ENCODE measurements around the gene MNAT1. TPM values are rescaled to one million over a fixed set of nuclear protein-coding genes. Genes with fewer than 3 reads are reported as not detected.

Gene MNAT1
- total and polyA plus RNA-seq, 2 experiments from 2014 or later, result 51.6 to 85.0 TPM

DNA sequence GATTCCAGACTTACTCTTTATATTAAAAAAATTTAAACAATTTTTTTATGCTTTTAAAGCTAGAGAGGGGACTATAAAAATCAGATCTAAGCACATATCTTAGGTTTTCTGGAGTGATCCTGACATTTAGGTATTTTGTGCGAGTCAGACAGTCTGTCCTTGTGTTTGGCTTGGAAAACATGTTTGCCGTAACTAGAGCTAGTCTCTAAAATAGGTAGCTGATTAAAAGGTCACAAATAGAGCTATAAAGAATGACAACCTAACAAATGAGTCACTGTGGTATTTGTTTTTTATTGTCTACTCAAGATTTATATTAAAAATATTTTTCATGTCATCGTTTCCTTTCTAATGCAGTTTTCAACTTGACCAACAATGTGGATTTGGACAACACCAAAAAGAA is 73.4 kb downstream of the MNAT1 start:
- no peaks in the 10 kb centered on the region for H3K9me3 Mint-ChIP-seq
- Histone ChIP-seq H4K20me1 (replicated peaks; ENCODE audit: insufficient read depth) (no peaks in the 10 kb centered on the region), H3K4me3 (no peak overlapping the region), H3K36me3 (ENCODE audit: insufficient read depth) (no peaks in the 10 kb centered on the region), H3K9me2 (ENCODE audit: insufficient read depth) (no peaks in the 10 kb centered on the region), H3K27ac (ENCODE audit: low read depth) (no peak overlapping the region), H3K27me3 (ENCODE audit: insufficient read depth) (no peaks in the 10 kb centered on the region), H3K4me1 (ENCODE audit: insufficient read depth) (no peaks in the 10 kb centered on the region; the same call in 1 of the 2 replicates), H3F3A (replicated peaks; ENCODE audit: low read depth) (no peaks in the 10 kb centered on the region), H3K79me2 (replicated peaks; ENCODE audit: insufficient read depth) (no peaks in the 10 kb centered on the region), H3K4me2 (no peak overlapping the region), H2AFZ (no peak overlapping the region)
- no peaks in the 10 kb centered on the region for H3K27me3 Mint-ChIP-seq (ENCODE audit: insufficient read depth, low read depth, poor library complexity)
- DNase-seq (ENCODE audit: low spot score) (no peak), ATAC-seq (no peak)
- H3K4me1 Mint-ChIP-seq, result peaks cover 4% of the 10 kb centered on the region; the same call in 2 of the 3 replicates
- H3K36me3 Mint-ChIP-seq (ENCODE audit: low read depth), result peaks cover 13% of the 10 kb centered on the region
- TF ChIP-seq ZNF331 (CRISPR knock-in tag; IDR thresholded peaks at IDR 0.05; ENCODE audit: low read depth) (no peak), JUNB (IDR thresholded peaks at IDR 0.05; ENCODE audit: unreplicated experiment) (no peak), POLR2AphosphoS5 (IDR thresholded peaks at IDR 0.05; ENCODE audit: low read depth) (no peak), EZH2 (IDR thresholded peaks at IDR 0.05; ENCODE audit: low read depth, unreplicated experiment) (no peak), NANOG (IDR thresholded peaks at IDR 0.05; ENCODE audit: borderline replicate concordance) (no peak), EZH2phosphoT487 (IDR thresholded peaks at IDR 0.05; ENCODE audit: unreplicated experiment) (no peak), CREB1 (CRISPR knock-in tag; IDR thresholded peaks at IDR 0.05; ENCODE audit: low read depth) (no peak), STAT1 (IDR thresholded peaks at IDR 0.05; ENCODE audit: unreplicated experiment) (no peak)
- TF ChIP-seq, protein P1, sequence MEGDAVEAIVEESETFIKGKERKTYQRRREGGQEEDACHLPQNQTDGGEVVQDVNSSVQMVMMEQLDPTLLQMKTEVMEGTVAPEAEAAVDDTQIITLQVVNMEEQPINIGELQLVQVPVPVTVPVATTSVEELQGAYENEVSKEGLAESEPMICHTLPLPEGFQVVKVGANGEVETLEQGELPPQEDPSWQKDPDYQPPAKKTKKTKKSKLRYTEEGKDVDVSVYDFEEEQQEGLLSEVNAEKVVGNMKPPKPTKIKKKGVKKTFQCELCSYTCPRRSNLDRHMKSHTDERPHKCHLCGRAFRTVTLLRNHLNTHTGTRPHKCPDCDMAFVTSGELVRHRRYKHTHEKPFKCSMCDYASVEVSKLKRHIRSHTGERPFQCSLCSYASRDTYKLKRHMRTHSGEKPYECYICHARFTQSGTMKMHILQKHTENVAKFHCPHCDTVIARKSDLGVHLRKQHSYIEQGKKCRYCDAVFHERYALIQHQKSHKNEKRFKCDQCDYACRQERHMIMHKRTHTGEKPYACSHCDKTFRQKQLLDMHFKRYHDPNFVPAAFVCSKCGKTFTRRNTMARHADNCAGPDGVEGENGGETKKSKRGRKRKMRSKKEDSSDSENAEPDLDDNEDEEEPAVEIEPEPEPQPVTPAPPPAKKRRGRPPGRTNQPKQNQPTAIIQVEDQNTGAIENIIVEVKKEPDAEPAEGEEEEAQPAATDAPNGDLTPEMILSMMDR (conservative IDR thresholded peaks at IDR 0.05; ENCODE audit: low read depth in 2 of 2), result no peak
- TF ChIP-seq, protein P2, sequence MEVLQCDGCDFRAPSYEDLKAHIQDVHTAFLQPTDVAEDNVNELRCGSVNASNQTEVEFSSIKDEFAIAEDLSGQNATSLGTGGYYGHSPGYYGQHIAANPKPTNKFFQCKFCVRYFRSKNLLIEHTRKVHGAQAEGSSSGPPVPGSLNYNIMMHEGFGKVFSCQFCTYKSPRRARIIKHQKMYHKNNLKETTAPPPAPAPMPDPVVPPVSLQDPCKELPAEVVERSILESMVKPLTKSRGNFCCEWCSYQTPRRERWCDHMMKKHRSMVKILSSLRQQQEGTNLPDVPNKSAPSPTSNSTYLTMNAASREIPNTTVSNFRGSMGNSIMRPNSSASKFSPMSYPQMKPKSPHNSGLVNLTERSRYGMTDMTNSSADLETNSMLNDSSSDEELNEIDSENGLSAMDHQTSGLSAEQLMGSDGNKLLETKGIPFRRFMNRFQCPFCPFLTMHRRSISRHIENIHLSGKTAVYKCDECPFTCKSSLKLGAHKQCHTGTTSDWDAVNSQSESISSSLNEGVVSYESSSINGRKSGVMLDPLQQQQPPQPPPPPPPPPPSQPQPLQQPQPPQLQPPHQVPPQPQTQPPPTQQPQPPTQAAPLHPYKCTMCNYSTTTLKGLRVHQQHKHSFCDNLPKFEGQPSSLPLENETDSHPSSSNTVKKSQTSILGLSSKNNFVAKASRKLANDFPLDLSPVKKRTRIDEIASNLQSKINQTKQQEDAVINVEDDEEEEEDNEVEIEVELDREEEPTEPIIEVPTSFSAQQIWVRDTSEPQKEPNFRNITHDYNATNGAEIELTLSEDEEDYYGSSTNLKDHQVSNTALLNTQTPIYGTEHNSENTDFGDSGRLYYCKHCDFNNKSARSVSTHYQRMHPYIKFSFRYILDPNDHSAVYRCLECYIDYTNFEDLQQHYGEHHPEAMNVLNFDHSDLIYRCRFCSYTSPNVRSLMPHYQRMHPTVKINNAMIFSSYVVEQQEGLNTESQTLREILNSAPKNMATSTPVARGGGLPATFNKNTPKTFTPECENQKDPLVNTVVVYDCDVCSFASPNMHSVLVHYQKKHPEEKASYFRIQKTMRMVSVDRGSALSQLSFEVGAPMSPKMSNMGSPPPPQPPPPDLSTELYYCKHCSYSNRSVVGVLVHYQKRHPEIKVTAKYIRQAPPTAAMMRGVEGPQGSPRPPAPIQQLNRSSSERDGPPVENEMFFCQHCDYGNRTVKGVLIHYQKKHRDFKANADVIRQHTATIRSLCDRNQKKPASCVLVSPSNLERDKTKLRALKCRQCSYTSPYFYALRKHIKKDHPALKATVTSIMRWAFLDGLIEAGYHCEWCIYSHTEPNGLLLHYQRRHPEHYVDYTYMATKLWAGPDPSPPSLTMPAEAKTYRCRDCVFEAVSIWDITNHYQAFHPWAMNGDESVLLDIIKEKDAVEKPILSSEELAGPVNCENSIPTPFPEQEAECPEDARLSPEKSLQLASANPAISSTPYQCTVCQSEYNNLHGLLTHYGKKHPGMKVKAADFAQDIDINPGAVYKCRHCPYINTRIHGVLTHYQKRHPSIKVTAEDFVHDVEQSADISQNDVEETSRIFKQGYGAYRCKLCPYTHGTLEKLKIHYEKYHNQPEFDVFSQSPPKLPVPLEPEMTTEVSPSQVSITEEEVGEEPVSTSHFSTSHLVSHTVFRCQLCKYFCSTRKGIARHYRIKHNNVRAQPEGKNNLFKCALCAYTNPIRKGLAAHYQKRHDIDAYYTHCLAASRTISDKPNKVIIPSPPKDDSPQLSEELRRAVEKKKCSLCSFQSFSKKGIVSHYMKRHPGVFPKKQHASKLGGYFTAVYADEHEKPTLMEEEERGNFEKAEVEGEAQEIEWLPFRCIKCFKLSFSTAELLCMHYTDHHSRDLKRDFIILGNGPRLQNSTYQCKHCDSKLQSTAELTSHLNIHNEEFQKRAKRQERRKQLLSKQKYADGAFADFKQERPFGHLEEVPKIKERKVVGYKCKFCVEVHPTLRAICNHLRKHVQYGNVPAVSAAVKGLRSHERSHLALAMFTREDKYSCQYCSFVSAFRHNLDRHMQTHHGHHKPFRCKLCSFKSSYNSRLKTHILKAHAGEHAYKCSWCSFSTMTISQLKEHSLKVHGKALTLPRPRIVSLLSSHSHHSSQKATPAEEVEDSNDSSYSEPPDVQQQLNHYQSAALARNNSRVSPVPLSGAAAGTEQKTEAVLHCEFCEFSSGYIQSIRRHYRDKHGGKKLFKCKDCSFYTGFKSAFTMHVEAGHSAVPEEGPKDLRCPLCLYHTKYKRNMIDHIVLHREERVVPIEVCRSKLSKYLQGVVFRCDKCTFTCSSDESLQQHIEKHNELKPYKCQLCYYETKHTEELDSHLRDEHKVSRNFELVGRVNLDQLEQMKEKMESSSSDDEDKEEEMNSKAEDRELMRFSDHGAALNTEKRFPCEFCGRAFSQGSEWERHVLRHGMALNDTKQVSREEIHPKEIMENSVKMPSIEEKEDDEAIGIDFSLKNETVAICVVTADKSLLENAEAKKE (CRISPR knock-in tag; IDR thresholded peaks at IDR 0.05), result no peak
- TF ChIP-seq, protein P3, sequence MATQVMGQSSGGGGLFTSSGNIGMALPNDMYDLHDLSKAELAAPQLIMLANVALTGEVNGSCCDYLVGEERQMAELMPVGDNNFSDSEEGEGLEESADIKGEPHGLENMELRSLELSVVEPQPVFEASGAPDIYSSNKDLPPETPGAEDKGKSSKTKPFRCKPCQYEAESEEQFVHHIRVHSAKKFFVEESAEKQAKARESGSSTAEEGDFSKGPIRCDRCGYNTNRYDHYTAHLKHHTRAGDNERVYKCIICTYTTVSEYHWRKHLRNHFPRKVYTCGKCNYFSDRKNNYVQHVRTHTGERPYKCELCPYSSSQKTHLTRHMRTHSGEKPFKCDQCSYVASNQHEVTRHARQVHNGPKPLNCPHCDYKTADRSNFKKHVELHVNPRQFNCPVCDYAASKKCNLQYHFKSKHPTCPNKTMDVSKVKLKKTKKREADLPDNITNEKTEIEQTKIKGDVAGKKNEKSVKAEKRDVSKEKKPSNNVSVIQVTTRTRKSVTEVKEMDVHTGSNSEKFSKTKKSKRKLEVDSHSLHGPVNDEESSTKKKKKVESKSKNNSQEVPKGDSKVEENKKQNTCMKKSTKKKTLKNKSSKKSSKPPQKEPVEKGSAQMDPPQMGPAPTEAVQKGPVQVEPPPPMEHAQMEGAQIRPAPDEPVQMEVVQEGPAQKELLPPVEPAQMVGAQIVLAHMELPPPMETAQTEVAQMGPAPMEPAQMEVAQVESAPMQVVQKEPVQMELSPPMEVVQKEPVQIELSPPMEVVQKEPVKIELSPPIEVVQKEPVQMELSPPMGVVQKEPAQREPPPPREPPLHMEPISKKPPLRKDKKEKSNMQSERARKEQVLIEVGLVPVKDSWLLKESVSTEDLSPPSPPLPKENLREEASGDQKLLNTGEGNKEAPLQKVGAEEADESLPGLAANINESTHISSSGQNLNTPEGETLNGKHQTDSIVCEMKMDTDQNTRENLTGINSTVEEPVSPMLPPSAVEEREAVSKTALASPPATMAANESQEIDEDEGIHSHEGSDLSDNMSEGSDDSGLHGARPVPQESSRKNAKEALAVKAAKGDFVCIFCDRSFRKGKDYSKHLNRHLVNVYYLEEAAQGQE (IDR thresholded peaks at IDR 0.05; ENCODE audit: unreplicated experiment), result no peak
- TF ChIP-seq, protein P4, sequence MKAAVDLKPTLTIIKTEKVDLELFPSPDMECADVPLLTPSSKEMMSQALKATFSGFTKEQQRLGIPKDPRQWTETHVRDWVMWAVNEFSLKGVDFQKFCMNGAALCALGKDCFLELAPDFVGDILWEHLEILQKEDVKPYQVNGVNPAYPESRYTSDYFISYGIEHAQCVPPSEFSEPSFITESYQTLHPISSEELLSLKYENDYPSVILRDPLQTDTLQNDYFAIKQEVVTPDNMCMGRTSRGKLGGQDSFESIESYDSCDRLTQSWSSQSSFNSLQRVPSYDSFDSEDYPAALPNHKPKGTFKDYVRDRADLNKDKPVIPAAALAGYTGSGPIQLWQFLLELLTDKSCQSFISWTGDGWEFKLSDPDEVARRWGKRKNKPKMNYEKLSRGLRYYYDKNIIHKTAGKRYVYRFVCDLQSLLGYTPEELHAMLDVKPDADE (IDR thresholded peaks at IDR 0.05), result no peak
- no peak overlapping the region for H3K27ac Mint-ChIP-seq
- H3K4me3 Mint-ChIP-seq, result no peak overlapping the region
